GM10266 (cell line): ENCODE results near the gene HDAC11.

Experiments used
- DNase-seq: peaks from one replicate; pipeline ENCODE4 v3.0.0; 2012; ENCODE audit errors: extremely low spot score
- TF ChIP-seq, protein P1 (sequence below): IDR thresholded peaks from 2 replicates; pipeline ENCODE4 v1.5.1; 2012; ENCODE audit warnings: mild to moderate bottlenecking, low read depth; ENCODE audit not compliant: control insufficient read depth, insufficient read depth; ENCODE audit errors: missing control alignments

Gene HDAC11

DNA sequence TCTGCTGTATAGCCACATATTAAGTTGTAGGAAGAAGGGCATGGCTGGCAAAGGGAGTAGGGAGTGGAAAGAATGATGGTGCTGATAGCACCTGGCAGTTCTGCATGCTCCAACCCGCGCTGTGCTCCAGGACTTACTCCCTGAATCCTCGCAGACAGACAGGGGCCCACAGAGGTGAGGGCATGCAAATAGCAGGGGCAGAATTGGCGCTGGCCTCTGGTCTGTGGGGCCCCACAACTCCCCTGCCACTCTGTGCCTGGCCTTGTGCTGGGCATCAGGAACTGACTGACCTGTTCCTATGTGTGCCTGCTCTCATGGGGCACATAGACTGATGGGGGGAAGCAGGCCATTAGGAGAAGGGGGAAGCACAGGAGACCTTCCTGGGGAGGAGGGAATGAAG lies 20.9 kb downstream of the HDAC11 start:
- TF ChIP-seq, protein P1, sequence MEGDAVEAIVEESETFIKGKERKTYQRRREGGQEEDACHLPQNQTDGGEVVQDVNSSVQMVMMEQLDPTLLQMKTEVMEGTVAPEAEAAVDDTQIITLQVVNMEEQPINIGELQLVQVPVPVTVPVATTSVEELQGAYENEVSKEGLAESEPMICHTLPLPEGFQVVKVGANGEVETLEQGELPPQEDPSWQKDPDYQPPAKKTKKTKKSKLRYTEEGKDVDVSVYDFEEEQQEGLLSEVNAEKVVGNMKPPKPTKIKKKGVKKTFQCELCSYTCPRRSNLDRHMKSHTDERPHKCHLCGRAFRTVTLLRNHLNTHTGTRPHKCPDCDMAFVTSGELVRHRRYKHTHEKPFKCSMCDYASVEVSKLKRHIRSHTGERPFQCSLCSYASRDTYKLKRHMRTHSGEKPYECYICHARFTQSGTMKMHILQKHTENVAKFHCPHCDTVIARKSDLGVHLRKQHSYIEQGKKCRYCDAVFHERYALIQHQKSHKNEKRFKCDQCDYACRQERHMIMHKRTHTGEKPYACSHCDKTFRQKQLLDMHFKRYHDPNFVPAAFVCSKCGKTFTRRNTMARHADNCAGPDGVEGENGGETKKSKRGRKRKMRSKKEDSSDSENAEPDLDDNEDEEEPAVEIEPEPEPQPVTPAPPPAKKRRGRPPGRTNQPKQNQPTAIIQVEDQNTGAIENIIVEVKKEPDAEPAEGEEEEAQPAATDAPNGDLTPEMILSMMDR, result no peak
- no peak for DNase-seq

DNA sequence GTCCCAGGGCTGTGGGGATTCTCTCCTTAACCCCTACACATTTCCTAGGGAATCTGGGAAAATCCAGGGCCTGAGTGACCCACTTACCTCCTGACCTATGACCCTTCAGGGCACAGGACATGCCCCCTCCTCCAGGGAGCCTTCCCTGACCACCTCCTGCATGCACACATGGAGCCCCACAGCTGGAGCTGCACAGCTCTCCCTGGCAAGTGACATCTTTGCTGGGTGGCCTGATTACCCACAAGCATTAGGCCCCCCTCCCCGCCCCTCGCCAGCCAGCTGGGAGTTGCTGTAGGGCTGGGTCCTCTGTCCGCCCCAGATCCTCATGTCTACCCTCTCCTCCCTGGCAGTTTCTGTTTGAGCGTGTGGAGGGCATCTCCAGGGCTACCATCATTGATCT lies 21.4 kb downstream of the HDAC11 start:
- TF ChIP-seq, protein P1, result no peak

DNA sequence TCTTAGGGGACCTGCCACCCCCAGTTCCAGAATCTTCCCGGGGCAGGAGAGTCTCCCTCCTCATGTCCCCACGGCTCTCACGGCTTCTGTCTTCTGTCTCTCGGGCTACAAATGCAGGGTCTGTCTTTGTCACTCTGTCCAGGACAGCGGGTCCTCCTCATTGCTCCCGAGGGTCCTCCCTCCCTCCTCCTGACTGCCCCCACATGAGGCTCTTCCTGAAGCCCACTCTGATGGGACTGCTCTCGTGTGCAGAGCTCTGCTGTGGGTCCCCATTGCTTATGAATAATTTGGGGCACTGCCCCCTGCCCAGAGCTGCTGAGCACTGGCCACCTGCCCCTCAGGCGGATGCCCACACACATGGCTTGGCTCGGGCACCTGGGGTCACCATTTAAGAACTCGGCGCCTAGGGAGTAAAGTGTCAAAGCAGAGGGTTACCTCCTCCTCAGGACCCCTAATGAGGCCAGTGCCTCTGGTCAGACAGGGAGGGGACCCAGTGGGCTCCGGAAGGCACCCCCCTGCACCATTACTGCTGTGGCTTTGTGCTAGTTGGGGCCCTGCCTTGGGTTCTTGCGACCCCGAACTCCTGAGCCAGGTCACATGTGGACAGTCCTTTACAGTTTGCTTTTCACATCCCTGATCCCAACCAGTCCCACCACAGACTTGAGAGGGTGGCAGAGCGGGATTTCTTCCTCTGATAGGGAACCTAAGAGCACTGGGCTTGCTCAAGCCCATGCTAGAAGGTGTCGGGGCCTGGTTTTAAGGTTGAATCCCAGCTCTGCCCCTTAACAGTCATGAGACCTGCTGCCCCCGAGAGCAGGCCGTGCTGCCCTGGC lies 22.1 kb downstream of the HDAC11 start:
- DNase-seq, result no peak

More for the DNA sequence above, 21.4 kb downstream of the HDAC11 start:
- DNase-seq, result no peak

DNA sequence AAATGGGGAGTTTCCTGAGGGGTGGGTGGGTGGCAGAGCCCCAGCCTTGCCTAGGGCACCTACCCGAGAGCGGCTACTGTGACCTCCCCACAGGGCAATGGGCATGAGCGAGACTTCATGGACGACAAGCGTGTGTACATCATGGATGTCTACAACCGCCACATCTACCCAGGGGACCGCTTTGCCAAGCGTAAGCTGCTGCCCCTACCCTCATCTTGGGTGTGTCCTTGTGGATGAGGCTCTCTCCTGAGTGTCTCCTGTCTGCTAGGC lies 22.6 kb downstream of the HDAC11 start:
- DNase-seq, result no peak
- TF ChIP-seq, protein P1, result no peak

More for the DNA sequence above, 22.1 kb downstream of the HDAC11 start:
- TF ChIP-seq, protein P1, result no peak

- no peak for DNase-seq
Measured at GRCh38 chr3:13504161-13504831, 24.2 kb downstream of the HDAC11 start.

GRCh38 chr3:13505147-13506130 lies 25.3 kb downstream of the HDAC11 start:
- TF ChIP-seq, protein P1, result no peak
- no peak for DNase-seq

More at GRCh38 chr3:13504161-13504831, 24.2 kb downstream of the HDAC11 start:
- TF ChIP-seq, protein P1, result no peak
